GM18867 (cell line): ENCODE data around the gene MTUS2.

Source experiments
- ATAC-seq: cut with Tn5 transposase; IDR thresholded peaks from one replicate; pipeline ENCODE4 v1.9.1; 2021; ENCODE audit warnings: mild to moderate bottlenecking, moderate library complexity; ENCODE audit not compliant: unreplicated experiment

MTUS2 gene

GRCh38 chr13:29436721-29437280, 616.7 kb downstream of the MTUS2 start:
- no peak for ATAC-seq

- ATAC-seq: no peak
Measured at GRCh38 chr13:29438769-29439168, 618.6 kb downstream of the MTUS2 start.

GRCh38 chr13:29439601-29440388, 619.7 kb downstream of the MTUS2 start:
- ATAC-seq: no peak

- no peak for ATAC-seq
Measured at GRCh38 chr13:29441306-29441705, 621.2 kb downstream of the MTUS2 start.

- no peak for ATAC-seq
Measured at GRCh38 chr13:29446016-29446415, 625.9 kb downstream of the MTUS2 start.

GRCh38 chr13:29448174-29448573, 628.0 kb downstream of the MTUS2 start:
- ATAC-seq: no peak

- no peak for ATAC-seq
Measured at GRCh38 chr13:29449726-29450125, 629.6 kb downstream of the MTUS2 start.

- no peak for ATAC-seq
Measured at GRCh38 chr13:29451976-29452375, 631.8 kb downstream of the MTUS2 start.

GRCh38 chr13:29452773-29453616, 632.9 kb downstream of the MTUS2 start:
- no peak for ATAC-seq

GRCh38 chr13:29453617-29454011, 633.5 kb downstream of the MTUS2 start:
- no peak for ATAC-seq

- ATAC-seq: peak; percentile 78
Measured at GRCh38 chr13:29454931-29455481, 634.9 kb downstream of the MTUS2 start.

GRCh38 chr13:29456419-29456818, 636.3 kb downstream of the MTUS2 start:
- no peak for ATAC-seq

GRCh38 chr13:29457299-29457698, 637.2 kb downstream of the MTUS2 start:
- no peak for ATAC-seq

- ATAC-seq: no peak
Measured at GRCh38 chr13:29458419-29458818, 638.3 kb downstream of the MTUS2 start.

GRCh38 chr13:29459813-29460355, 639.7 kb downstream of the MTUS2 start:
- no peak for ATAC-seq

GRCh38 chr13:29464105-29464679, 644.1 kb downstream of the MTUS2 start:
- no peak for ATAC-seq

GRCh38 chr13:29465741-29466293, 645.7 kb downstream of the MTUS2 start:
- no peak for ATAC-seq

GRCh38 chr13:29471551-29471950, 651.4 kb downstream of the MTUS2 start:
- no peak for ATAC-seq

- peak; percentile 80 for ATAC-seq
Measured at GRCh38 chr13:29472332-29472961, 652.3 kb downstream of the MTUS2 start.

- ATAC-seq: no peak
Measured at GRCh38 chr13:29473166-29473565, 653.0 kb downstream of the MTUS2 start.
